Muscle layer of duodenum (tissue), 2 donors: ENCODE measurements around the gene LIPH.
A peak's percentile ranks its signal among the peaks of the same experiment; 100 is the strongest.
"Not testable (repeated sequence)": the region's sequence is repeated elsewhere in the genome, so short reads cannot be mapped to it uniquely, and the experiment has no call there.

Experiments
- H3K27ac ChIP-seq: one replicate; pipeline ENCODE4 v1.7.0; 2013; ENCODE audit warnings: mild to moderate bottlenecking, low read length
- H3K27me3 ChIP-seq: one replicate; pipeline ENCODE4 v1.7.0; 2013; ENCODE audit warnings: low read depth, mild to moderate bottlenecking, control low read depth, low read length
- H3K36me3 ChIP-seq, 2 donors: one replicate each; pipeline ENCODE4 v1.7.0; 2013; ENCODE audit warnings: low read length in 2 of 2, control low read depth in 1 of 2, mild to moderate bottlenecking in 1 of 2; ENCODE audit not compliant: insufficient read depth in 2 of 2, control insufficient read depth in 1 of 2
- H3K4me1 ChIP-seq, 2 donors: one replicate each; pipeline ENCODE4 v1.7.0; 2013; ENCODE audit warnings: low read length in 2 of 2, mild to moderate bottlenecking in 2 of 2, control low read depth in 1 of 2, moderate library complexity in 1 of 2; ENCODE audit not compliant: insufficient read depth in 2 of 2, control insufficient read depth in 1 of 2
- H3K4me3 ChIP-seq, 2 donors: one replicate each; pipeline ENCODE4 v1.7.0; 2013; ENCODE audit warnings: low read length in 2 of 2, low read depth in 1 of 2, mild to moderate bottlenecking in 1 of 2
- H3K9me3 ChIP-seq, 2 donors: one replicate each; pipeline ENCODE4 v1.7.0; 2013; ENCODE audit warnings: low read length in 2 of 2, control low read depth in 1 of 2, mild to moderate bottlenecking in 1 of 2; ENCODE audit not compliant: control insufficient read depth in 1 of 2
- donor health status: healthy.

Gene LIPH

DNA sequence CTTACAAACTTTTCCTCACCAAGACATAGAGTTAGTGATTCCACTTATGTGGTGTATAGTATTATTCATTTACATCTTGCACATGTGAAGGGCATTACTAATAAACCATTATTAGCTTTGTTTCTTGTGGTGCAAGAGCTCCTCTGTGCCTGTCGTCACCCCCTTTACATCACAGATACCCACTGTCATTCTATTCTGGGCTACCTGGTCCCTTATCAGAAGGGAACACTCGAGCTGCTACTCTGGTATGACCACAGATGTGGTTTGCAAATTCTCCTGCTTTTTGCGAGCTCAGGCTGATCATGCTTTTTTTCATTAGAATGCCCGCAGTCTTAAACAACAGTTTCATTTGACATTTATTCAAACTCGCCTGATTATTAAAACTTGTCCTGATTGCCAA is 19.8 kb upstream of the LIPH start:
- H3K4me3 ChIP-seq, result no peak overlapping the region
- H3K9me3 ChIP-seq, result peaks cover 0 to 3% of the 10 kb centered on the region in 2 donors
- no peak overlapping the region for H3K27ac ChIP-seq
- no peaks in the 10 kb centered on the region for H3K36me3 ChIP-seq
- H3K4me1 ChIP-seq, result no peaks in the 10 kb centered on the region
- H3K27me3 ChIP-seq, result no peaks in the 10 kb centered on the region

DNA sequence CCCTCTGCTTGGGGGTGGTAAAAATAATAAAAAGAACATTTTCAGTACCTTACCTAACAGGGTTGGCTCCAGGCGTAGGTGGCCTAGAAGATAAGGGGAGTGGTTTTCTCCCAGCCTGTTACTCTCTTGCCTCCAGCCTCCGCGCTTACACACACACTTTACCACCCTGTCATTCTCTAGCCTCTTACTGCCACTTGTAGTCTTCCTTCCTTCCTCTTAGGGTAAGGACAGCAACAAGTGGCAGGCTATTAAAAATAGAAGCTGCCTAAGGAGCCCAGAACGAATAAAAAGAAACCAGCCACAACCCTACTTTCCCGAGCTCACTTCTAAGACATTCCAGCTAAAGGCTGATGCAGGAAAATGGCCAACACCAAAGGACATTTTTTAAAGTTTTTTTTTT is 9.6 kb upstream of the LIPH start:
- Histone ChIP-seq H3K4me1 (no peaks in the 10 kb centered on the region), H3K27me3 (no peaks in the 10 kb centered on the region), H3K27ac (no peak overlapping the region), H3K9me3 (no peaks in the 10 kb centered on the region), H3K4me3 (no peak overlapping the region), H3K36me3 (no peaks in the 10 kb centered on the region)

DNA sequence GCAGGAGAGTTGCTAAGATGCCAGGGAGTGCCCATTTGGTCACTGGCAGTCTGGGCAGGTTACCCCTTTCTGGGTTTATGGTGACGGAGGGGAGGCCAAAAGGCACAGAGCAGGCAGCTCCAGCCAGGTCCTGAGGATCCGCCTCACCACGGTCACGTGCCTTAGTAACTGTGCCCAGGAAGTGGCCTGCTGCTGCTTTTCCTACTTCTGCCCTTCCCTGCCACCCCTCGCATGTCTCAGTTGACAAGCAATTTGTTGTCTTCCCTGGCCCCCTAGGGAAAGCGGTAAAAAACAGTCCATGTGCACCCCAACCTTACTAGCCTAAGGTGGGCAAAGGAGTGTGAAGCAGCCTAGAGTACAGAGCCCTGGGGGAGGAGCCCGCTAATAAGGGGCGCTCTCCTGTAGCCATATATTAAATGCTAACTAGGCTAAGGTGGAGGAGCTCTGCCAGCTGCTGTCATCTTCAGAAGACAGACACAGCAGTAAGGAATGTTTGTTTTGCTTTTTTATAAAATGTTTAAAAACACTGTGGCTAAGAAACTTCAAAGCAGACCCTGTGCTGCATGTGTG is 9.1 kb upstream of the LIPH start:
- Histone ChIP-seq H3K4me3 (no peak overlapping the region), H3K27ac (no peak overlapping the region)

DNA sequence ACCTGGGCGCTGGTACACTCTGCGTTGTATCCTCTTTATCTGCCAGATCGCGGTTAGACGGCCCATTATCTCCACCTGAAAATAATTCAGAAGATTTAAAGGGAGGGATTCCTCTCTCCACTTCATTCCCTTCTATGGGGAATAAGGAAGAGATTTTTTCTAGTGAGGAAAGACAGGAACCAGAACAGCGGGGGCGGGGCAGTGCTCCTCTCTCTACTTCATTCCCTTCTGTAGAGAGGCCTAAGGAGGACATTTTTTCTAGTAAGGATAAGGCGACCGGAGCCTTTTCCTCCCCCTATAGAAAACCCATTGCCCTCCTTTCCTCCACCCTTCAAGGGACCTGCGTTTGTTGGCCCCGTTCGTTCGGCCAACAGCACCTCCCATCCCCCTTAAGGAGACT is 8.3 kb upstream of the LIPH start:
- H3K36me3 ChIP-seq, result no peaks in the 10 kb centered on the region
- no peaks in the 10 kb centered on the region for H3K27me3 ChIP-seq
- H3K4me1 ChIP-seq, result no peaks in the 10 kb centered on the region
- no peak overlapping the region for H3K4me3 ChIP-seq
- H3K9me3 ChIP-seq, result no peaks in the 10 kb centered on the region
- no peak overlapping the region for H3K27ac ChIP-seq

More for the DNA sequence above, 9.1 kb upstream of the LIPH start:
- no peaks in the 10 kb centered on the region for H3K27me3 ChIP-seq
- H3K36me3 ChIP-seq, result no peaks in the 10 kb centered on the region
- H3K4me1 ChIP-seq, result no peaks in the 10 kb centered on the region
- no peaks in the 10 kb centered on the region for H3K9me3 ChIP-seq

DNA sequence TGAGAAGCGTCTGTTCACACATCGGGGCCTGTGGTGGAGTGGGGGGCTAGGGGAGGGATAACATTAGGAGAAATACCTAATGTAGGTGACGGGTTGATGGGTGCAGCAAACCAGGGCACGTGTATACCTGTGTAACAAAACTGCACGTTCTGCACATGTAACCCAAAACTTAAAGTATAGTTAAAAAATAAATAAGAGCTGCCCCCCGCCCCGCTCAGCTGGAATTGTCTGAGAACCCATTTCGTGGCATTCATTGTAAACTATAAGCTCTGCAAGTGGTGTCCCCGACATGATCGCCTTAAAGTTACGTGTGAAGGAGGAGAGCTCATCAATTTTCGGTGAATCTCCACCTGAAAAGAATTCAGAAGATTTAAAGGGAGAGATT is 7.3 kb upstream of the LIPH start:
- Histone ChIP-seq H3K27me3 (no peaks in the 10 kb centered on the region), H3K27ac (no peak overlapping the region), H3K9me3 (no peaks in the 10 kb centered on the region), H3K36me3 (no peaks in the 10 kb centered on the region), H3K4me1 (no peaks in the 10 kb centered on the region), H3K4me3 (no peak overlapping the region)

DNA sequence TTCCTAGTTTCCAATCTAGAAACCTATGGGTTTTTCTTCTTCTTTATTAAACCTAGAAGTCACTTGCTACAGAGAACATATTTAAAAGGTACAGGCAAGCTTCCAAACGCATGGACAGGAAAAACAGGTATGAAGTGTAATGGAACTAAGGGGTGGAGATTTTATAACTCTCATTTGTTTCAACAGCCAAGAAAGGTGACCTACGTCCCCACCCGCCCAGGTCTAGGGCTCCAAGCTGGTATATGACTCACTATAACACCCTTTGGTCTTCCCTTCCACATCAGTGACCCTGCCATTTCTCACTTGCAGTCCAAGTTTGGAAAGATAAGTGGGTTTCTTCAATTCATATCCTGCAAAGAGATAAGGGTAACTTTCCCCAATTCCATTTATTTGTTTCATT is 6.0 kb upstream of the LIPH start:
- Histone ChIP-seq H3K36me3 (no peaks in the 10 kb centered on the region), H3K27ac (peak overlapping the region; percentile 93), H3K4me1 (no peaks in the 10 kb centered on the region), H3K9me3 (no peaks in the 10 kb centered on the region), H3K4me3 (no peak overlapping the region), H3K27me3 (no peaks in the 10 kb centered on the region)

DNA sequence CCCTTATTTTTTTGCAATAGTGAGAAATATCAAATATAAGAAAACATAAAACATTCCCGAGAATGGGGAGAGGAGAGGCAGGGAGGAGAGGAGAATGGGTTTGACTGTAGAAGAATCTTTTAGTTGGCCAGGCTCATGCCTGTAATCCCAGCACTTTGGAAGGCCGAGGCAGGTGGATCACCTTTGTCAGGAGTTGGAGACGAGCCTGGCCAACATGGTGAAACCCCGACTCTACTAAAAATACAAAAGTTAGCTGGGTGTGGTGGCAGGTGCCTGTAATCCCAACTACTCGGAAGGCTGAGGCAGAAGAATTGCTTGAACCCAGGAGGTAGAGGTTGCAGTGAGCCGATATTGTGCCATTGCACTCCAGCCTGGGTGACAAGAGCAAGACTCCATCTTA is 4.3 kb upstream of the LIPH start:
- not testable (repeated sequence) for H3K4me3 ChIP-seq, H3K4me1 ChIP-seq, H3K9me3 ChIP-seq, H3K27me3 ChIP-seq, H3K36me3 ChIP-seq, H3K27ac ChIP-seq

DNA sequence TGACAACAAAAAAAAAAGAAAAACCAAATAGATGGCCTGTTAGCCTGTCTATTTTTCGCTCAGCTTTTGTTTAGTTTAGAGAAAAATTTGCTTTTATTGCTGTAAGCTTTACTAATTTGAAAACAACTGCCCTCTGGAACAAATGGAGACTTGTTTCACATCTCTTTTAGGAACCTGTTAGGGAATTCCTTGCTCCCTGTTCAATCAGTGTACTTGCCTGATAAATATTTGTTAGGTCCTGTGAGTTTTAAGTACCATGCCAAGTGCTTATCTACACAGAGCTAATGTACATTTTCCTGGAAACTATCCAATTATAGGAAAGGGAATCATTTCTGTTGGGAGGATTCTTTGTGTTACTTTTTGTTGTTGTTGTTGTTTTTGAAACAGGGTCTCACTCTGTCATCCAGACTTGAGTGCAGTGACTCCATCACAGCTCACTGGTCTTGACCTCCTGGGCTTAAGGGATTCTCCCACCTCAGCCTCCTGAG is 3.5 kb upstream of the LIPH start:
- Histone ChIP-seq H3K36me3 (no peaks in the 10 kb centered on the region), H3K9me3 (no peaks in the 10 kb centered on the region), H3K27ac (peak overlapping the region; percentile 6), H3K27me3 (no peaks in the 10 kb centered on the region), H3K4me1 (no peaks in the 10 kb centered on the region), H3K4me3 (no peak overlapping the region)

DNA sequence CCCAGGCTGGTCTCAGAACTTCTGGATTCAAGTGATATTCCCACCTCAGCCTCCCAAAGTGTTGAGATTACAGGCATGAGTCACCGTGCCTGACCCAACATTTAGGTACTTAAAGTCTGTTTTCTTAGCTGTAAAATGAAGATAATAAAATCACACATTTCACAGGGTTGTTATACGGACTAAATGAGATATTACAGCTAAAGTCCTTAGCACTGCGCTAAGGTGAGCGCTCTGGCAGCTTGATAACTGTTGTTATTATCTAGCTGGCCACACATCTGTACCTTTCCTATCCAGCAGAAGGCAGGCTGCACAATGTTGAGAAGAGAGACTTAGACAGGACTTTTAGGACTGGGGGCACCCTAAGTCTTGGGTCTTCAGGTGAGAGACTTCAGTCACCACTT is 2.7 kb upstream of the LIPH start:
- H3K27me3 ChIP-seq, result no peaks in the 10 kb centered on the region
- no peaks in the 10 kb centered on the region for H3K36me3 ChIP-seq
- no peaks in the 10 kb centered on the region for H3K9me3 ChIP-seq
- H3K27ac ChIP-seq, result no peak overlapping the region
- H3K4me3 ChIP-seq, result no peak overlapping the region
- no peaks in the 10 kb centered on the region for H3K4me1 ChIP-seq

DNA sequence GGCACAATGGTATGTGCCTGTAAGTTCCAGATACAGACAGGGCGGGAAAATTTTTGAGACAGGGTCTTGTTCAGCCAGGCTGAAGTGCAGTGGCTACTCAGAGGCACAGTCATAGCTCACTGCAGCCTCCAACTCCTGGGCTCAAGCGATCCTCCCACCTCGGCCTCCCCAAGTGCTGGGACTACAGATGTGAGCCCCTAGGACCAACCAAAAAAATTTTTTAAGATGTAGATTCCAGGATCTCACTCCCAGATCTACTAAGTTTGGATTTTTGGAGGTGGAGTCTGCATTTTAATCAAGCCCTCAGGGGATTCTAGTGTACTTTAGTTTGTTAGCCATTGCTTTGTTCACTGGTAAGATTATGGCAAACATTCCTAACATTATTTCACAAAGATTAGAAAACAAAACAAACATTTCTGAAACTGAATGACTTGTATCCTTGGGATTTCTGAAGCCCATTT is 2.7 kb downstream of the LIPH start:
- Histone ChIP-seq H3K4me3 (no peak overlapping the region), H3K4me1 (no peaks in the 10 kb centered on the region), H3K27me3 (no peaks in the 10 kb centered on the region), H3K36me3 (no peaks in the 10 kb centered on the region), H3K27ac (peak overlapping the region; percentile 33), H3K9me3 (no peaks in the 10 kb centered on the region)

DNA sequence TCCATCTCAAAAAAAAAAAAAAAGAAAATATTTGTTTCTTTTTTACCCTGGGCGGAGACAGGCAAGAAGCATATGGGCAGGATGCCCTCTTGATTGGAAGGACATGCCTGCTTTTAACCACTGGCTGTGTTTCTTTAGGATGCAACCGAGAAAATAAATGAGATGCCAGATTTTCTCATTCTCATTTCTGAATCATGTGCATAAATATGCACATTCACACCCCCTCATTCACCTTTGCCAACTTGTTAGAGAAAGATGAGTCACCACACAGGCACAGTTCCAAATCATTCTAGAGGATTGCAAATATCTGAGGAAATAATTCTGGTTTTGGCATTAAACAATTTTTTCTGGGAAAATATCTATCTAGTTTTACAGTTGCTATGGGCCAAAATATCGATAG is 3.3 kb downstream of the LIPH start:
- H3K27ac ChIP-seq, result no peak overlapping the region
- no peaks in the 10 kb centered on the region for H3K4me1 ChIP-seq
- H3K9me3 ChIP-seq, result no peaks in the 10 kb centered on the region
- H3K27me3 ChIP-seq, result no peaks in the 10 kb centered on the region
- H3K36me3 ChIP-seq, result no peaks in the 10 kb centered on the region
- no peak overlapping the region for H3K4me3 ChIP-seq

DNA sequence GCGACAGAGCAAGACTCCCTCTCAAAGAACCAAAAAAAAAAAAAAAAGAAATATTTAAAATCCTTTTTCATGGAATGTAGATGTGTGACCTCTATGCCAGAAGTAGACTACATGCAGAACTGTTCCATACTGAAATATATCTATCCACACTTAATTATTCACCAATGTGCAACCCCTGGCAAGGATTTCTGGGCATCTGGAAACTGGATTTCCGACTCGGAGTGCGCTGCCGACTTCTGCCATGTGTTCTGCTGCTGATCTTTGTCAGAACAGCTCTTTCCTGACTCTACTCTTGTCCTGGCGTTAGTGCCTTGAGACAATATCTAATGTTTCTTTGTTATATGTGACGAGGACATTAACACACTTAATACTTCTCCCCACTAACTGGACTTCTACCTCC is 11.7 kb downstream of the LIPH start:
- no peaks in the 10 kb centered on the region for H3K9me3 ChIP-seq
- no peaks in the 10 kb centered on the region for H3K4me1 ChIP-seq
- no peaks in the 10 kb centered on the region for H3K27me3 ChIP-seq
- H3K4me3 ChIP-seq, result no peak overlapping the region
- H3K36me3 ChIP-seq, result no peaks in the 10 kb centered on the region
- no peak overlapping the region for H3K27ac ChIP-seq
